GM21528 (cell line): ENCODE data around the gene HCN3.
A peak's percentile ranks its signal among the peaks of the same experiment; 100 is the strongest.

Experiments used
- ATAC-seq: cut with Tn5 transposase; IDR thresholded peaks from one replicate; pipeline ENCODE4 v1.9.1; 2021; ENCODE audit warnings: mild to moderate bottlenecking, moderate library complexity; ENCODE audit not compliant: unreplicated experiment, low FRiP score

Gene HCN3

GRCh38 chr1:155253797-155254196 is 23.5 kb upstream of the HCN3 start:
- no peak for ATAC-seq

- no peak for ATAC-seq
Observed at GRCh38 chr1:155254228-155254713, 23.0 kb upstream of the HCN3 start.

- ATAC-seq = no peak
Observed at GRCh38 chr1:155254714-155255242, 22.5 kb upstream of the HCN3 start.

- no peak for ATAC-seq
Observed at GRCh38 chr1:155255243-155256007, 21.8 kb upstream of the HCN3 start, which contains the start of gene ENTREP3. ENTREP3 (minus strand) TSS chr1:155255483; CDS start chr1:155254877, 606 bp downstream.

GRCh38 chr1:155256058-155256852 is 21.0 kb upstream of the HCN3 start:
- ATAC-seq = no peak

GRCh38 chr1:155260276-155260675 is 17.0 kb upstream of the HCN3 start:
- no peak for ATAC-seq

GRCh38 chr1:155261493-155261851 is 15.8 kb upstream of the HCN3 start:
- ATAC-seq = peak; percentile 2

- ATAC-seq = peak; percentile 81
Observed at GRCh38 chr1:155261852-155262673, 15.2 kb upstream of the HCN3 start, which contains the start of gene SCAMP3. SCAMP3 (minus strand) TSS chr1:155262360; CDS start chr1:155262151, 209 bp downstream.

GRCh38 chr1:155263067-155263466 is 14.2 kb upstream of the HCN3 start:
- no peak for ATAC-seq

GRCh38 chr1:155266553-155266952 is 10.7 kb upstream of the HCN3 start:
- no peak for ATAC-seq

- no peak for ATAC-seq
Observed at GRCh38 chr1:155267373-155267772, 9.9 kb upstream of the HCN3 start.

- no peak for ATAC-seq
Observed at GRCh38 chr1:155268630-155269029, 8.6 kb upstream of the HCN3 start.

- ATAC-seq = no peak
Observed at GRCh38 chr1:155269381-155269780, 7.9 kb upstream of the HCN3 start.

- ATAC-seq = peak; percentile 33
Observed at GRCh38 chr1:155272466-155273342, 4.6 kb upstream of the HCN3 start.

GRCh38 chr1:155273343-155274245 is 3.7 kb upstream of the HCN3 start, which contains the start of gene CLK2:
CLK2 (minus strand) TSS chr1:155273504; CDS start chr1:155270977, 2,527 bp downstream.
- peak; percentile 65 for ATAC-seq

- no peak for ATAC-seq
Observed at GRCh38 chr1:155277902-155278688, 832 bp downstream of the HCN3 start.

- no peak for ATAC-seq
Observed at GRCh38 chr1:155278689-155279160, 1.5 kb downstream of the HCN3 start.
